Brain pericyte (primary cell): Measurements from ENCODE around the gene ACVR1.
"Not testable (repeated sequence)": the region's sequence is repeated elsewhere in the genome, so short reads cannot be mapped to it uniquely, and the experiment has no call there.

Source experiments
- DNase-seq: peaks from one replicate; pipeline ENCODE4 v3.0.0-alpha.2; 2012; ENCODE audit warnings: low read depth, low spot score

Gene ACVR1

GRCh38 chr2:157760949-157761348, 115.2 kb downstream of the ACVR1 start:
- no peak for DNase-seq

DNA sequence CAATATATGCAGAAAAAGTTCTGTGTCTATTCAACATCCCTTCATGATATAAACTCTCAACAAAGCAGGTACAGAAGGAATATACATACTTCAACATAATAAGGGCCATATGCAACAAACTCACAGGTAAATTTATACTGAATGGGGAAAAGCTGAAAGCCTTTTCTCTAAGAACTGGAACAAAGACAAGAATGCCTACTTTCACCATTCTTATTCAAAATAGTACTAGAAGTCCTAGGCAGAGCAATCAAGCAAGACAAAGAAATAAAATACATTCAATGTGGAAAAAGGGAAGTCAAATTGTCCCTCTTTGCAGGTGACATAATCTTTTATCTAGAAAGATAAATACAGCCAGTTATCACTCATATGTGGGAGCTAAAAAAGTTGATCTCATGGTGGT, 116.3 kb downstream of the ACVR1 start:
- no peak for DNase-seq

GRCh38 chr2:157758586-157758985, 117.5 kb downstream of the ACVR1 start:
- DNase-seq: no peak

GRCh38 chr2:157757500-157757899, 118.6 kb downstream of the ACVR1 start:
- DNase-seq: no peak

DNA sequence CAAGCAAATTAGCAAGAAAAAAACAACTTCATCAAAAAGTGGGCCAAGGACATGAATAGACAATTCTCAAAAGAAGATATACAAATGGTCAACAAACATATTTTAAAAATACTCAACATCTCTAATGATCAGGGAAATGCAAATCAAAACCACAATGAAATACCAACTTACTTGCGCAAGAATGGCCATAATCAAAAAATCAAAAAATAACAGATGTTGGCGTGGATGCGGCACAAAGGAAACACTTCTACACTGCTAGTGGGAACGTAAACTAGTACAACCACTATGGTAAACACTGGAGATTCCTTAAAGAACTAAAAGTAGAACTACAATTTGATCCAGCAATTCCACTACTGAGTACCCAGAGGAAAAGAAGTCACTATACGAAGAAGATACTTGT, 119.7 kb downstream of the ACVR1 start:
- not testable (repeated sequence) for DNase-seq

GRCh38 chr2:157751462-157752058, 124.6 kb downstream of the ACVR1 start:
- DNase-seq: peak; percentile 94

DNA sequence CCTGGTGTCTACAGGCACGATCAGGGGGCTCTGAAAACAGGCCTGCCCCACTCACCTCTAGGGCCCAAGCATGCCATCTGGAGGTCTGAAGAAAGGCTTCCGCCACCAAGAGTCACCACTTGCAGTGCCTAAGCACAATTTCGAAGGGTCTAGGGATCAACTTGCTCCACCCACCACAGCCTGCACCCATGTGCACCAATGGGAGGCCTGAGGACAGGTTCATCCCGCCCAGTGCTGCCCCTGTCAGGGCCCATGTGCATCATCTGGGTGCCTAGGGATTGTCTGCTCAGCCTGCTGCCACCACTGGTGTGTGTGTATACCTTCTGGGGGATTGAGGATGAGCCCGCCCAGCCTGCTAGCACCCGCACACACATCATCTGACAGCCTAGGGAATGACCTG, 126.4 kb downstream of the ACVR1 start:
- no peak for DNase-seq

- no peak for DNase-seq
Observed at GRCh38 chr2:157748371-157749142, 127.6 kb downstream of the ACVR1 start.

DNA sequence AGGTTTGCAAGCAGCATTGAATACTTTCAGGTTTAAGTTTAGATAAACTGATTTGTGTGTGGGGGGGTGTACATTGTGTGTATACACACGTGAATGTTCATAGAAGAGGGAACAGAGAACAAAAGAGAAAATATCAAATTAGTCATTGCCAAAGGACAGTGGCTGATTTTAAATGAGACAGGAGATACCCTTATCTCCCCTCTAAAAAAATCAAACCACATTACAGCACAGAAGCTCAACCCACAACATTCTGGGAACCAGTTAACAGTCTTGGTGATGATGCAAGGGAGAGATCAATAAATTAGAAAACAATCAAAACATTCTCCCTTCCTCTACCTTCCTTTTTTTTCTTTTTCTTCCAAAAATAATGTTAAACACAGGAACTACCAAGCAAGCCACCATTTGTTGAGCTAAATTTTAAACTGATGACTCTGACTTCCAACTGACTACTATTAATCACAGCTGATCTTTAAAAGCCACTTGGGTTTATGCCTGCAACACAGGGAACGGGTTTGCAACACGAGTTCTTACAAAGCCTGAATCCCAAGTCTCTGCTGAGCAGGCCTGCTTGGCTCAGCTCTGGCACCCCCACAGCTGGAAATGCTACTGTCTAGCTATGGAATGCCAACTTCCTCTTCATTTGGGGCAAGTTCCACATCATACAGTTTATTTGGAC, 128.3 kb downstream of the ACVR1 start:
- DNase-seq: no peak

- no peak for DNase-seq
Observed at GRCh38 chr2:157747280-157747679, 128.8 kb downstream of the ACVR1 start.

DNA sequence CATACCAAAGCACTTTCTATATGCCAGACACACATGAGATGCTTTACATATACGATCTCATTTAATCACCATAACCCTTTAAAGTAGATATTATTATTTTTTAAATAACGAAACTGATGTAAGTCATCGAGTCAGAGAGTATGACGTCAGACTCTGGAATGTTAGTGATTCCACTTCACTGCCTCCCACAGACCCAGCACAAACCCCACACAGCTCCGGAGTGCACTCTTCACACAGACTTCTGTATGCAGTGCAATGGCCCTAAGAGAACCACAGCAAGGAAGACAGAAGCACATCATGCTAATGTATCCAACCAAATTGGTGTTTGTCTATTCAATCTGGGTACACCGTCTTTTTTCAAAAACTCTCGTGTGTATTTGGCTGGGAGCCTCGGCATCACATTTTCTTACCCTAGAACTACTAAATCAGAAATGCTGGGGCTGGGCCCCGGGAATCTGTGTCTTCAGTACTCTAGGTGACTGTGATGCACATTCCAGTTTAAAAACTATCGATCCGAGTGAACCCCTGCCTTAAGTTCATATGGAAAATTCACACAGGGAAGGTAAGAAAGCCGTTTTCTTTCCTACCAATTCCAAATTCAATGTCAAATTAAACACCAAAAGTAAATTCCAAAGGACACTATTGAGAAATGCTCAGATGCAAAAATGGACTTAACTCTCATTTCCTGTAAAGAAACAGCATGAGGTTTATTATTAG, 129.7 kb downstream of the ACVR1 start:
- no peak for DNase-seq

DNA sequence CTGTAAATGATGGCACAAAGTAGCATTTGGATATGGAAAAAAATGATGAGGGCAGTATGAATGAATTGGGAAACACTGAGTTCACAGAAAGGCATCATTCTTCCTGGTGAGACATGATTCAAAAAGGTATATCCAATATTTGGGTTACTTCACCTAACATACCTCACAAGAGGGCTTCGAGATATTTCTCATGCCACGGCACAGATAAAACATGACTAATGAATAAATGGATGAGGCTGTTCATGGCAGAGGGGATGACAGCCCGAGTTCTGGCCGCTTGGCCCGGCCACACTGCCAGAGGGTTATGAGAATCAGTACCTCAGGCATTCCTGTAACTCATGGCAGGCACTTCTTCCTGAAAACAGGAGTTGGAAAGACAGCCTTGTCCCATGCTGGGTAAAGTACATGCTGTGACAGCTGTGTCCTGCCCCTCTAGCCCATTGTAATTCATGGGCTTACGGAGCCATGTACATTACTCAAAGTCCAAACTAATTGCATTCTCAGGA, 131.5 kb downstream of the ACVR1 start:
- no peak for DNase-seq

DNA sequence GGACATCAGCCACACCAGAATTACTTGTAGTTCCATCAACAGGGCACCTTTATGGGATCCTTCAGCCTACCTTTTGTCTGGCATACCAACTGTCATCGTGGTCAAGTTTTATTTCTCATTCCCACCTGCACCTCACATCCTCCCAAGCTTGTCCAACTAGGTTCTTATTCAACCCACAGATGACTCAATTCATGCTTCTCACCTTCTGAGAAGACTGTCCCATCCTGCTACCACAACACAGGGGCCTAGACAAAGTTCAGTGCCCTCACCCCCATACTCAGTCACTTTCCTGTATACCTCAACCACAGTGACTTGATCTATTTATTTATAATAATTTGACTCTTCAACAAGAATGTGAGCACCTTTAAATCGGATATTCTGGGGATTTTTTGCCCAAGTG, 133.1 kb downstream of the ACVR1 start:
- DNase-seq: no peak

- no peak for DNase-seq
Observed at GRCh38 chr2:157741819-157742484, 134.2 kb downstream of the ACVR1 start.

- no peak for DNase-seq
Observed at GRCh38 chr2:157737656-157738055, 138.5 kb downstream of the ACVR1 start.

- no peak for DNase-seq
Observed at GRCh38 chr2:157735532-157735931, 140.6 kb downstream of the ACVR1 start.

- DNase-seq: no peak
Observed at GRCh38 chr2:157733263-157733662, 142.9 kb downstream of the ACVR1 start.

- no peak for DNase-seq
Observed at GRCh38 chr2:157732596-157732995, 143.5 kb downstream of the ACVR1 start.

- DNase-seq: no peak
Observed at GRCh38 chr2:157727693-157728092, 148.4 kb downstream of the ACVR1 start.

GRCh38 chr2:157726946-157727345, 149.2 kb downstream of the ACVR1 start:
- no peak for DNase-seq

GRCh38 chr2:157725846-157726245, 150.3 kb downstream of the ACVR1 start:
- peak; percentile 13 for DNase-seq
